Activated B cell treated with CpG ODN at 0.5 μM for 24 hours (primary cell): ENCODE results near the gene RNF26. TPM values are rescaled to one million over a fixed set of nuclear protein-coding genes. Genes with fewer than 3 reads are reported as not detected.

Experiments
- ATAC-seq: fragments of 200-7000 bp; cut with Tn5 transposase; one replicate; pipeline ENCODE4 v1.10.0; 2021; ENCODE audit warnings: low read depth, mild to moderate bottlenecking, moderate library complexity
- CTCF ChIA-PET: fragments of 350-600 bp; sonication (Branson Sonifier 250); formaldehyde crosslinking; loops from one replicate; lab custom pipeline; 2021; ENCODE audit warnings: antibody characterized with exemption; lab: Charles Lee
- POLR2A ChIA-PET: fragments of 350-600 bp; sonication (Branson Sonifier 250); formaldehyde crosslinking; loops from one replicate; lab custom pipeline; 2021; ENCODE audit warnings: antibody characterized with exemption; lab: Charles Lee
- DNase-seq: peaks from one replicate; pipeline ENCODE4 v3.0.0; 2022
- H3K27ac Mint-ChIP-seq: one replicate; pipeline ENCODE4 v1.8.0; 2020; ENCODE audit warnings: mixed read lengths
- H3K27me3 Mint-ChIP-seq: one replicate; pipeline ENCODE4 v1.8.0; 2021; ENCODE audit warnings: mixed read lengths
- H3K36me3 Mint-ChIP-seq: one replicate; pipeline ENCODE4 v1.8.0; 2021; ENCODE audit warnings: low read depth, mixed read lengths
- H3K4me1 Mint-ChIP-seq: one replicate; pipeline ENCODE4 v1.8.0; 2021; ENCODE audit warnings: mixed read lengths
- H3K4me3 Mint-ChIP-seq: one replicate; pipeline ENCODE4 v1.8.0; 2020; ENCODE audit warnings: mild to moderate bottlenecking, mixed read lengths
- H3K9me3 Mint-ChIP-seq: one replicate; pipeline ENCODE4 v1.8.0; 2020; ENCODE audit warnings: mixed read lengths
- CTCF ChIP-seq: fragments of 200-600 bp; IDR thresholded peaks from one replicate; pipeline ENCODE4 v1.8.0; 2022; ENCODE audit warnings: antibody characterized with exemption, mild to moderate bottlenecking
- intact Hi-C: fragments of 100-400 bp; cut with micrococcal nuclease; formaldehyde crosslinking; loops from one replicate; pipeline ENCODE4 v1.15.1; 2024
- total RNA-seq: library from RNA; stranded (reverse); gene quantifications from 2 replicates; pipeline ENCODE4 v1.2.3, GENCODE V29; 2022

Gene RNF26
- total RNA-seq, 1 donor from 2014 or later = 21.2 TPM

DNA sequence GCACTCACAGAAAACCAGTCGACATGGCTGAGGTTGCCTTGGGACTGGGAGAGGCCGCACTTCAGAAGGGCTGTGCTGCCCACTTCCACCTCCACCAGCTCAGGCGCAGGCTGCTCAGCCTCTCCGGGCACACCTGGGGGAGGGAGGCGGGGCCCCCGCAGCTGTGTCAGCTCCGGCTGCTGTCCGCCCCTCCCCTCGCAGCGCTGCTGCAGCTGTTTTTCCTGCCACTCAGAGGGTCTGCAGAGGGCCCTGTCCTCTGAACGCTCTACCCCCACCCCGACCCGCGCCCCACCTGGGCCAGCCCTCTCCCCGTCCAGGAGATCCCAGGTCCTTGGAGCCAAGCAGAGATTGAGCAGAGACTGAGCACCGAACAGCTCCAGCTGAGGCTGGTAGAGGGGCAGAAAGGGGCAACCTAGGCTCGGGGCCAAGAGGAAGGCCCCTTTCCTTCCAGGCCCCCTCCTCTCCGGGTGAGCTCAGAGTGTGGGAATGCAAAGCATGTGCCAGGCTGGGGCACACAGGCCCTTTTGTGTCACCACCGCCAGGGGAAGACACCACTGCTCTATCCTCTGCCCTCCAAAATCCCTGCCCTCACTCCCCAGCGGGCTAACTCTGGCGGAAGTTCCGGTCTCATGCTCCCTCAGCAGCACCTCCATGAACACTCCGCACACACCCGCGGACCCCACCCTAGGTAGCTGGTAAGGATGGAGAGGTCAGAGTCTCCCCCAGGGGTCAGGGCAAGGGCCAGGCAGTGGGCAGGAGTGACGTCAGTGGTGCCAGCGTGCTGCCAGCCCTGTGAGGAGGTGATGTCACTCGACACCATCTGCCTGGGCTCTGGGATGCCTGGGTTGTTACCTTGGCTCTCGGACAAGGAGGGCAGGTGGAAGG, 19.0 kb upstream of the RNF26 start:
- TF ChIP-seq CTCF = no peak
- Mint-ChIP-seq H3K27ac (no peak overlapping the region), H3K4me1 (peaks cover 39% of the 10 kb centered on the region), H3K36me3 (no peaks in the 10 kb centered on the region), H3K27me3 (peaks cover 26% of the 10 kb centered on the region), H3K9me3 (no peaks in the 10 kb centered on the region), H3K4me3 (peak overlapping the region; percentile 73)
- POLR2A ChIA-PET = interaction anchor here (1.5 kb wide), 1 partner anchor 146 kb away, joined by 3 read pairs; no protein-coding TSS in a partner anchor
- DNase-seq = no peak
- CTCF ChIA-PET = interaction anchor here (1.1 to 1.6 kb wide), 3 partner anchors 8 to 23 kb away, joined by 3 read pairs; no protein-coding TSS in a partner anchor
- ATAC-seq = peak; percentile 75
- intact Hi-C loops = loop anchor here (1.0 to 5.0 kb wide), 3 partner anchors 8 to 318 kb away; partner anchors contain the start of genes CENATAC and RNF26

GRCh38 chr11:119316016-119316728, 18.2 kb upstream of the RNF26 start:
- no peak for ATAC-seq
- no peak overlapping the region for H3K27ac Mint-ChIP-seq
- no peaks in the 10 kb centered on the region for H3K9me3 Mint-ChIP-seq
- POLR2A ChIA-PET = interaction anchor here (0.8 to 1.5 kb wide), 2 partner anchors 22 to 147 kb away, joined by 3 read pairs; no protein-coding TSS in a partner anchor
- H3K27me3 Mint-ChIP-seq = peaks cover 26% of the 10 kb centered on the region
- no peak for TF ChIP-seq CTCF
- peaks cover 39% of the 10 kb centered on the region for H3K4me1 Mint-ChIP-seq
- no peak for DNase-seq
- no peaks in the 10 kb centered on the region for H3K36me3 Mint-ChIP-seq
- peak overlapping the region; percentile 73 for H3K4me3 Mint-ChIP-seq
- intact Hi-C loops = loop anchor here (5.0 kb wide), 1 partner anchor 319 kb away; the partner anchor contains the start of gene CENATAC
- CTCF ChIA-PET = interaction anchor here (1.6 kb wide), 1 partner anchor 22 kb away, joined by 3 read pairs; no protein-coding TSS in a partner anchor

- Mint-ChIP-seq H3K9me3 (no peaks in the 10 kb centered on the region), H3K4me3 (peak within 1 kb of the TSS; percentile 73), H3K27ac (no peak within 1 kb of the TSS), H3K4me1 (peaks cover 46% of the 10 kb centered on the region), H3K27me3 (peaks cover 26% of the 10 kb centered on the region), H3K36me3 (no peaks in the 10 kb centered on the region)
- no peak for ATAC-seq
- ChIA-PET POLR2A (interaction anchor here (0.5 to 0.8 kb wide), 2 partner anchors 21 to 215 kb away, joined by 3 to 9 read pairs; no protein-coding TSS in a partner anchor), CTCF (no interaction called here)
- no peak for DNase-seq
- intact Hi-C loops = loop anchor here (5.0 kb wide), 1 partner anchor 320 kb away; the partner anchor contains the start of gene CENATAC
- no peak for TF ChIP-seq CTCF
Observed at GRCh38 chr11:119316729-119317591, 17.4 kb upstream of the RNF26 start, which contains the start of gene MCAM. TSS of gene MCAM (minus strand) at chr11:119317130. CDS start at chr11:119317101, 29 bp downstream.

DNA sequence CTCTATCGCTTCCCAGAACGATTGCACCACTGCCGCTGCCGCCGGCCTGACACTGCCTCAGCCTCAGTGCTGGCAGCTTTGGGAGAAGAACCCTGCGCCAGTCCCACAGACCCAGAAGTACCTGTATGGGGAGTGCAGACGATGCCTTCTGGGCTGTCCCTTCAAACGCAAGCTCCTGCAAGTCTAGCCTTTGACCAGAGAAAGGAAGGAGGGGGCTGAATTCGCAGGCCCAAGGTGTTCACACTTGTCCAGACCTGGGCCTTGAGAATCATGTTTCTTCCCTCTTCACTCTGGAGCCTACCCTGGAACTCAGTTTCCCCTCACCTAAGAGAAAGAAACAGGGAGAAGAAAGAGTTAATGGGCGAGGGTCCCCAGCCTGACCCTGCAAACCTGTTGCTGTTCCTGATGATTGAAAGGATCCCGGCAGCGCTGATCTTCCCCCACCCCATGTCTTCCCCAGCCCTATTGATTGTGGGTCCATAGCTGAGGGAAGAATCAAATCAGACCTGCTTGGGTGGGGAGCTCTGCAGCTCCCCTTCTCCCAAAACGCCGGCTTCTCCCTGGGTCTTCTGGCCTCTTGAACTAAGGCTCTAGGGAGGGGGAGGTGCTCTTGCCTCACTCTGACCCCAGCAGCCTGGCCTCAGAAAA, 16.6 kb upstream of the RNF26 start:
- H3K27me3 Mint-ChIP-seq = peaks cover 22% of the 10 kb centered on the region
- ChIA-PET CTCF (no interaction called here), POLR2A (interaction anchor here (0.5 to 0.9 kb wide), 2 partner anchors 215 to 252 kb away, joined by 3 to 9 read pairs; no protein-coding TSS in a partner anchor)
- no peak overlapping the region for H3K27ac Mint-ChIP-seq
- H3K4me1 Mint-ChIP-seq = peaks cover 51% of the 10 kb centered on the region
- DNase-seq (no peak), ATAC-seq (no peak)
- no peak for TF ChIP-seq CTCF
- no peak overlapping the region for H3K4me3 Mint-ChIP-seq
- no peaks in the 10 kb centered on the region for H3K9me3 Mint-ChIP-seq
- intact Hi-C loops = loop anchor here (5.0 kb wide), 1 partner anchor 320 kb away; the partner anchor contains the start of gene CENATAC
- H3K36me3 Mint-ChIP-seq = no peaks in the 10 kb centered on the region
